ENCODE results near the gene TRIM2.
"Not testable (repeated sequence)": the region's sequence is repeated elsewhere in the genome, so short reads cannot be mapped to it uniquely, and the experiment has no call there.

The TRIM2 gene

GRCh38 chr4:153204247-153204671 lies at the start of gene TRIM2:
Gene TRIM2 (plus strand): TSS chr4:153204443. CDS start chr4:153204531, 88 bp downstream.
- no peak for DNase-seq (ENCODE audit: low read depth in 3 of 3)

GRCh38 chr4:153155686-153156085 lies 48.6 kb upstream of the TRIM2 start:
- no peak for DNase-seq (ENCODE audit: low read depth in 3 of 3)

GRCh38 chr4:153156263-153156662 lies 48.0 kb upstream of the TRIM2 start:
- no peak for DNase-seq (ENCODE audit: low read depth in 3 of 3)

GRCh38 chr4:153156721-153157120 lies 47.5 kb upstream of the TRIM2 start:
- DNase-seq (ENCODE audit: low read depth in 3 of 3) = no peak

- no peak for DNase-seq (ENCODE audit: low read depth in 3 of 3)
Observed at GRCh38 chr4:153159016-153159415, 45.2 kb upstream of the TRIM2 start.

- no peak for DNase-seq (ENCODE audit: low read depth in 3 of 3)
Observed at GRCh38 chr4:153159728-153160221, 44.5 kb upstream of the TRIM2 start.

- DNase-seq (ENCODE audit: low read depth in 3 of 3) = no peak
Observed at GRCh38 chr4:153160821-153161220, 43.4 kb upstream of the TRIM2 start.

GRCh38 chr4:153161226-153161963 lies 42.8 kb upstream of the TRIM2 start:
- DNase-seq (ENCODE audit: low read depth in 3 of 3) = no peak

GRCh38 chr4:153165236-153165635 lies 39.0 kb upstream of the TRIM2 start:
- not testable (repeated sequence) for DNase-seq (ENCODE audit: low read depth in 3 of 3)

GRCh38 chr4:153166716-153167501 lies 37.3 kb upstream of the TRIM2 start:
- DNase-seq (ENCODE audit: low read depth in 3 of 3) = no peak

- no peak for DNase-seq (ENCODE audit: low read depth in 3 of 3)
Observed at GRCh38 chr4:153169776-153170175, 34.5 kb upstream of the TRIM2 start.

GRCh38 chr4:153170407-153170806 lies 33.8 kb upstream of the TRIM2 start:
- DNase-seq (ENCODE audit: low read depth in 3 of 3) = no peak

- no peak for DNase-seq (ENCODE audit: low read depth in 3 of 3)
Observed at GRCh38 chr4:153174821-153175567, 29.2 kb upstream of the TRIM2 start.

- DNase-seq (ENCODE audit: low read depth in 3 of 3) = no peak
Observed at GRCh38 chr4:153176938-153177337, 27.3 kb upstream of the TRIM2 start.

GRCh38 chr4:153177841-153178240 lies 26.4 kb upstream of the TRIM2 start:
- DNase-seq (ENCODE audit: low read depth in 3 of 3) = no peak

GRCh38 chr4:153179100-153179499 lies 25.1 kb upstream of the TRIM2 start:
- no peak for DNase-seq (ENCODE audit: low read depth in 3 of 3)

- no peak for DNase-seq (ENCODE audit: low read depth in 3 of 3)
Observed at GRCh38 chr4:153181293-153181692, 22.9 kb upstream of the TRIM2 start.

- DNase-seq (ENCODE audit: low read depth in 3 of 3) = no peak
Observed at GRCh38 chr4:153181700-153182099, 22.5 kb upstream of the TRIM2 start.

- DNase-seq (ENCODE audit: low read depth in 3 of 3) = no peak
Observed at GRCh38 chr4:153183146-153183545, 21.1 kb upstream of the TRIM2 start.

GRCh38 chr4:153185331-153185852 lies 18.9 kb upstream of the TRIM2 start:
- DNase-seq (ENCODE audit: low read depth in 3 of 3) = no peak

GRCh38 chr4:153186046-153186728 lies 18.1 kb upstream of the TRIM2 start:
- no peak for DNase-seq (ENCODE audit: low read depth in 3 of 3)
